H1 (cell line): ENCODE data around the gene CBY1. TPM values are rescaled to one million over a fixed set of nuclear protein-coding genes. Genes with fewer than 3 reads are reported as not detected.

ENCODE experiments used
- CTCF ChIA-PET: fragments of 300-600 bp; sonication (Branson Sonifier 250); formaldehyde crosslinking; loops from one replicate; lab custom pipeline; 2021; ENCODE audit not compliant: partially characterized antibody; lab: Charles Lee
- POLR2A ChIA-PET: fragments of 300-600 bp; sonication (Branson Sonifier 250); formaldehyde crosslinking; loops from one replicate; lab custom pipeline; 2021; ENCODE audit warnings: inconsistent platforms; ENCODE audit not compliant: partially characterized antibody; lab: Charles Lee
- DNase-seq, 2 experiments: peaks; one replicate each; pipeline versions ENCODE4 v3.0.0 to v3.0.0-alpha.2; 2010 to 2022; ENCODE audit warnings: low spot score in 2 of 2, low read depth in 1 of 2, mixed read lengths in 1 of 2
- FAIRE-seq: peaks from 2 replicates; lab custom pipeline; 2011; peaks lifted over from hg19 to GRCh38; lab: Jason Lieb, UNC
- H2AFZ ChIP-seq: 2 replicates; pipeline ENCODE4 v1.8.1; 2012; ENCODE audit warnings: low read length, inconsistent platforms
- H2AK5ac ChIP-seq: 2 replicates; pipeline ENCODE4 v1.6.1; 2013; ENCODE audit warnings: low read depth, low read length
- H2BK120ac ChIP-seq: replicated peaks from 2 replicates; pipeline ENCODE3; 2013; ENCODE audit warnings: low read depth, low read length, inconsistent platforms
- H2BK12ac ChIP-seq: 2 replicates; pipeline ENCODE4 v1.6.1; 2013; ENCODE audit warnings: low read depth, low read length
- H2BK15ac ChIP-seq: 2 replicates; pipeline ENCODE4 v1.6.1; 2013; ENCODE audit warnings: low read length
- H2BK20ac ChIP-seq: 2 replicates; pipeline ENCODE4 v1.6.1; 2013; ENCODE audit warnings: low read length
- H2BK5ac ChIP-seq: 2 replicates; pipeline ENCODE4 v1.6.1; 2013; ENCODE audit warnings: low read depth, low read length
- H3K14ac ChIP-seq: 2 replicates; pipeline ENCODE4 v1.6.1; 2013; ENCODE audit warnings: inconsistent platforms; ENCODE audit not compliant: insufficient read length
- H3K18ac ChIP-seq: 2 replicates; pipeline ENCODE4 v1.6.1; 2013; ENCODE audit warnings: low read length; ENCODE audit errors: extremely low read depth
- H3K23ac ChIP-seq: 2 replicates; pipeline ENCODE4 v1.6.1; 2013; ENCODE audit warnings: inconsistent platforms; ENCODE audit not compliant: insufficient read length
- H3K23me2 ChIP-seq: 2 replicates; pipeline ENCODE4 v1.6.1; 2013; ENCODE audit warnings: low read depth, low read length
- H3K27ac ChIP-seq: 2 replicates; pipeline ENCODE4 v1.6.1; 2011; ENCODE audit warnings: low read depth, low read length, inconsistent platforms
- H3K27me3 ChIP-seq, 4 experiments: replicated peaks in 1 of 4; 1 replicate in 1 of 4; 2 replicates in 3 of 4; pipeline versions ENCODE4 v1.6.1 to v1.8.1; 2011 to 2013; ENCODE audit warnings: low read length in 3 of 4, mild to moderate bottlenecking in 3 of 4, inconsistent platforms in 2 of 4, mixed read lengths in 2 of 4, moderate library complexity in 1 of 4; ENCODE audit not compliant: control insufficient read depth in 3 of 4, insufficient read depth in 3 of 4; ENCODE audit errors: extremely low read depth in 1 of 4
- H3K36me3 ChIP-seq, 4 experiments: 2 replicates each; pipeline versions ENCODE4 v1.6.1 to v1.8.1; 2011 to 2013; ENCODE audit warnings: mild to moderate bottlenecking in 4 of 4, low read length in 3 of 4, moderate library complexity in 2 of 4, control low read depth in 1 of 4, inconsistent platforms in 1 of 4; ENCODE audit not compliant: insufficient read depth in 4 of 4, control insufficient read depth in 2 of 4
- H3K4ac ChIP-seq: replicated peaks from 2 replicates; pipeline ENCODE3; 2013; ENCODE audit warnings: low read length, low read depth, mixed read lengths, inconsistent platforms; ENCODE audit not compliant: insufficient read length
- H3K4me1 ChIP-seq, 4 experiments: replicated peaks in 1 of 4; 1 replicate in 1 of 4; 2 replicates in 3 of 4; pipeline versions ENCODE4 v1.6.1 to v1.8.1; 2011 to 2013; ENCODE audit warnings: low read length in 3 of 4, inconsistent platforms in 2 of 4, mixed read lengths in 1 of 4; ENCODE audit not compliant: insufficient read depth in 4 of 4, control insufficient read depth in 3 of 4
- H3K4me2 ChIP-seq, 2 experiments: 2 replicates each; pipeline versions ENCODE4 v1.6.1 to v1.8.1; 2011 to 2013; ENCODE audit warnings: low read depth in 2 of 2, low read length in 2 of 2, control low read depth in 1 of 2, inconsistent platforms in 1 of 2, mild to moderate bottlenecking in 1 of 2; ENCODE audit not compliant: insufficient read depth in 1 of 2
- H3K4me3 ChIP-seq, 4 experiments: fragments of 200-600, 300-600 bp in 1 of 4; sonication (generic), shearing (Covaris generic), sonication (Bioruptor Twin) in 1 of 4; 2 replicates each; pipeline versions ENCODE4 v1.5.1 to v1.8.1; 2011 to 2016; ENCODE audit warnings: low read length in 4 of 4, low read depth in 3 of 4, control low read depth in 2 of 4, inconsistent platforms in 2 of 4, mild to moderate bottlenecking in 2 of 4, mixed read lengths in 1 of 4, moderate library complexity in 1 of 4; ENCODE audit not compliant: insufficient read depth in 2 of 4; ENCODE audit errors: extremely low read depth in 1 of 4
- H3K56ac ChIP-seq: replicated peaks from 2 replicates; pipeline ENCODE3; 2013; ENCODE audit warnings: low read depth, mild to moderate bottlenecking, mixed read lengths, low read length, inconsistent platforms; ENCODE audit not compliant: insufficient read length
- H3K79me1 ChIP-seq: 2 replicates; pipeline ENCODE4 v1.6.1; 2013; ENCODE audit warnings: low read depth, low read length, control low read depth
- H3K79me2 ChIP-seq, 2 experiments: 2 replicates each; pipeline versions ENCODE4 v1.6.1 to v1.8.1; 2012 to 2013; ENCODE audit warnings: low read length in 2 of 2, mild to moderate bottlenecking in 2 of 2, inconsistent platforms in 1 of 2; ENCODE audit not compliant: insufficient read depth in 2 of 2, control insufficient read depth in 1 of 2
- H3K9ac ChIP-seq, 4 experiments: replicated peaks in 1 of 4; 1 replicate in 1 of 4; 2 replicates in 3 of 4; pipeline versions ENCODE4 v1.6.1 to v1.8.1; 2011 to 2013; ENCODE audit warnings: low read depth in 3 of 4, low read length in 3 of 4, control low read depth in 2 of 4, mild to moderate bottlenecking in 2 of 4, moderate library complexity in 2 of 4, inconsistent platforms in 1 of 4; ENCODE audit errors: extremely low read depth in 1 of 4
- H3K9me3 ChIP-seq, 2 experiments: 2 replicates each; pipeline versions ENCODE4 v1.6.1 to v1.8.1; 2012 to 2013; ENCODE audit warnings: mild to moderate bottlenecking in 2 of 2, moderate library complexity in 2 of 2, control low read depth in 1 of 2, inconsistent platforms in 1 of 2, low read depth in 1 of 2, low read length in 1 of 2, mixed read lengths in 1 of 2; ENCODE audit not compliant: insufficient read depth in 2 of 2
- H4K20me1 ChIP-seq, 2 experiments: replicated peaks in 1 of 2; 2 replicates each; pipeline versions ENCODE3 to v1.8.1; 2011 to 2013; ENCODE audit warnings: inconsistent platforms in 2 of 2, low read length in 2 of 2, mild to moderate bottlenecking in 1 of 2; ENCODE audit not compliant: insufficient read depth in 2 of 2, control insufficient read depth in 1 of 2
- H4K5ac ChIP-seq: 2 replicates; pipeline ENCODE4 v1.6.1; 2013; ENCODE audit warnings: low read length, low read depth, mixed read lengths, inconsistent platforms; ENCODE audit not compliant: insufficient read length
- H4K8ac ChIP-seq: 2 replicates; pipeline ENCODE4 v1.8.0; 2013; ENCODE audit warnings: mild to moderate bottlenecking, moderate library complexity, low read length, inconsistent platforms; ENCODE audit not compliant: insufficient read depth; ENCODE audit errors: extremely low read depth
- H4K91ac ChIP-seq: replicated peaks from 2 replicates; pipeline ENCODE3; 2013; ENCODE audit warnings: low read length, mixed read lengths, inconsistent platforms; ENCODE audit not compliant: insufficient read length
- ATF2 ChIP-seq: IDR thresholded peaks from 2 replicates; pipeline ENCODE4 v1.6.1; 2012; ENCODE audit warnings: low read length, inconsistent platforms
- BACH1 ChIP-seq: IDR thresholded peaks from 2 replicates; pipeline ENCODE4 v1.6.1; 2012; ENCODE audit warnings: low read length, improper control_type of control experiment
- BRCA1 ChIP-seq: IDR thresholded peaks from 2 replicates; pipeline ENCODE4 v1.6.1; 2012; ENCODE audit warnings: low read depth, low read length, improper control_type of control experiment
- CBX8 ChIP-seq: fragments of 300-800, 300-1000 bp; sonication (generic); IDR thresholded peaks from 2 replicates; pipeline ENCODE4 v1.7.1; 2016; ENCODE audit warnings: low read depth, low read length, borderline replicate concordance
- CHD1 ChIP-seq: IDR thresholded peaks from 2 replicates; pipeline ENCODE4 v1.6.1; 2012; ENCODE audit warnings: low read depth, low read length, improper control_type of control experiment
- JUN ChIP-seq: IDR thresholded peaks from 2 replicates; pipeline ENCODE4 v1.6.1; 2011; ENCODE audit warnings: low read depth, mild to moderate bottlenecking, improper control_type of control experiment, low read length
- PHF8 ChIP-seq: fragments of 200-600 bp; sonication (generic); conservative IDR thresholded peaks from 2 replicates; pipeline ENCODE4 v1.7.1; 2012; ENCODE audit warnings: low read depth, mild to moderate bottlenecking, inconsistent platforms, low read length, moderate library complexity
- POLR2A ChIP-seq, 2 experiments: IDR thresholded peaks; 1 replicate in 1 of 2; 2 replicates in 1 of 2; pipeline ENCODE4 v1.6.1; 2011; ENCODE audit warnings: low read depth in 2 of 2, low read length in 2 of 2, mild to moderate bottlenecking in 2 of 2; ENCODE audit errors: control extremely low read depth in 1 of 2
- POU5F1 ChIP-seq: IDR thresholded peaks from 2 replicates; pipeline ENCODE4 v1.6.1; 2011; ENCODE audit warnings: low read depth, mild to moderate bottlenecking, low read length, moderate library complexity
- SIRT6 ChIP-seq: IDR thresholded peaks from one replicate; pipeline ENCODE4 v1.7.1; 2012; ENCODE audit warnings: low read length, inconsistent platforms
- SRF ChIP-seq: IDR thresholded peaks from 2 replicates; pipeline ENCODE4 v1.6.1; 2011; ENCODE audit warnings: mild to moderate bottlenecking, low read depth, low read length, moderate library complexity
- TAF1 ChIP-seq: IDR thresholded peaks from 2 replicates; pipeline ENCODE4 v1.6.1; 2011; ENCODE audit warnings: mild to moderate bottlenecking, low read depth, low read length
- WGBS, 2 experiments: shearing (Covaris generic) in 1 of 2; methylation state at CpG; one replicate each; pipeline versions ENCODE4 v1.1.6 to v1.1.7; 2013 to 2015; ENCODE audit warnings: low lambda C conversion rate in 2 of 2, mixed read lengths in 2 of 2, inconsistent platforms in 1 of 2, low coverage in 1 of 2, missing lambda C conversion rate in 1 of 2; ENCODE audit not compliant: insufficient replicate concordance in 2 of 2, insufficient coverage in 1 of 2, insufficient read length in 1 of 2; ENCODE audit errors: extremely low coverage in 1 of 2, missing lambda C conversion rate in 1 of 2; 5-methylcytosine and 5-hydroxymethylcytosine counted together
- polyA plus RNA-seq, 7 experiments: library from polyadenylated mRNA; depleted of rRNA in 3 of 7; stranded (reverse) in 5 of 7; unstranded in 2 of 7; fragments of >200 nt in 5 of 7; fragments of 200-250 nt in 2 of 7; gene quantifications; 1 replicate in 5 of 7; 2 replicates in 1 of 7; 4 replicates in 1 of 7; pipeline versions ENCODE4 v1.2.1 to v1.2.3, GENCODE V29; 2011 to 2013; ENCODE audit warnings: missing spikeins in 2 of 7, mixed read lengths in 2 of 7
- total RNA-seq: library from RNA; stranded (reverse); fragmentation: NEBNext Ultra II Directional; extraction: Animal tissue kit (Norgen Biotek cat#: 25700); gene quantifications from 2 replicates; pipeline ENCODE4 v1.2.1, GENCODE V29; 2021

CBY1 gene
- total and polyA plus RNA-seq, 2 of the 8 experiments (the other 6 are each of a cell fraction or from before 2014, with no cell fraction given) = 23.2 to 30.2 TPM

- Histone ChIP-seq H2BK120ac (no peak overlapping the region), H3K27ac (no peak overlapping the region)
- CTCF ChIA-PET = no interaction called here
These were observed 17.7 kb upstream of the CBY1 start for GRCh38 chr22:38638728-38639127.

More at GRCh38 chr22:38638728-38639127, 17.7 kb upstream of the CBY1 start:
- H3K4ac ChIP-seq = no peak overlapping the region
- H3K4me2 ChIP-seq = no peak overlapping the region
- no peak overlapping the region for H2BK15ac ChIP-seq
- no peak overlapping the region for H3K56ac ChIP-seq
- no peak overlapping the region for H2AFZ ChIP-seq
- no peak overlapping the region for H4K8ac ChIP-seq
- WGBS, 2 experiments = 95% methylated on average over 3 of the region's 3 CpGs; no CpG with 5 or more reads in 1 of the 2 experiments
- H3K4me1 ChIP-seq = no peaks in the 10 kb centered on the region
- no peaks in the 10 kb centered on the region for H3K27me3 ChIP-seq
- H4K5ac ChIP-seq = no peak overlapping the region
- no peak overlapping the region for H2BK12ac ChIP-seq
- POLR2A ChIA-PET = no interaction called here
- no peak overlapping the region for H3K14ac ChIP-seq
- H3K18ac ChIP-seq = no peak overlapping the region
- no peaks in the 10 kb centered on the region for H3K79me2 ChIP-seq
- no peak overlapping the region for H2BK20ac ChIP-seq
- no peak overlapping the region for H4K91ac ChIP-seq
- no peak overlapping the region for H2AK5ac ChIP-seq
- no peak for DNase-seq
- no peak for TF ChIP-seq ATF2
- TF ChIP-seq POLR2A (IDR thresholded peaks at IDR 0.05; ENCODE audit: control extremely low read depth in 1 of 2, low read depth in 2 of 2, low read length in 2 of 2) = no peak
- no peak for TF ChIP-seq BRCA1
- no peak for TF ChIP-seq SIRT6
- no peak for TF ChIP-seq SRF
- no peak for TF ChIP-seq CHD1
- TF ChIP-seq BACH1 = no peak
- no peak for TF ChIP-seq TAF1
- no peak for TF ChIP-seq CBX8
- no peak for TF ChIP-seq PHF8
- TF ChIP-seq POU5F1 = no peak
- TF ChIP-seq JUN = no peak
- TF ChIP-seq, all 59 proteins: peak for 0
- Histone ChIP-seq H2BK5ac (no peak overlapping the region), H3K9me3 (no peaks in the 10 kb centered on the region), H3K36me3 (peaks cover 0 to 10% (median 7%) of the 10 kb centered on the region in 4 experiments; a peak in 5 of 8 replicates), H3K79me1 (no peaks in the 10 kb centered on the region), H4K20me1 (no peaks in the 10 kb centered on the region), H3K23me2 (no peaks in the 10 kb centered on the region), H3K23ac (no peak overlapping the region), H3K9ac (no peak overlapping the region), H3K4me3 (no peak overlapping the region)
- no peak for FAIRE-seq
